Vagina (tissue), 2 donors: ENCODE results near the gene MIEF1. TPM values are rescaled to one million over a fixed set of nuclear protein-coding genes. Genes with fewer than 3 reads are reported as not detected.

Experiments used
- DNase-seq, 2 donors: peaks; one replicate each; pipeline ENCODE4 v3.0.0-alpha.2; 2017; ENCODE audit errors: extremely low spot score in 2 of 2
- H3K27ac ChIP-seq: fragments of 200-600 bp; sonication (generic); one replicate; pipeline ENCODE4 v1.5.1; 2019
- H3K27me3 ChIP-seq: fragments of 200-600 bp; sonication (generic); one replicate; pipeline ENCODE4 v1.5.1; 2019
- H3K36me3 ChIP-seq, 2 donors: fragments of 200-600 bp; sonication (generic); one replicate each; pipeline ENCODE4 v1.5.1; 2017 to 2019
- H3K4me1 ChIP-seq: fragments of 200-600 bp; sonication (generic); one replicate; pipeline ENCODE4 v1.5.1; 2019
- H3K4me3 ChIP-seq, 2 donors: fragments of 200-600 bp; sonication (generic); 1 replicate in 1 of 2; 2 replicates in 1 of 2; pipeline ENCODE4 v1.5.1; 2016 to 2019
- H3K9me3 ChIP-seq: fragments of 200-600 bp; sonication (generic); one replicate; pipeline ENCODE4 v1.5.1; 2019
- POLR2A ChIP-seq, 2 donors: fragments of 450-650 bp; IDR thresholded peaks; one replicate each; pipeline ENCODE4 v1.6.1; 2017; ENCODE audit warnings: antibody characterized with exemption in 2 of 2, mild to moderate bottlenecking in 2 of 2, moderate library complexity in 2 of 2
- POLR2AphosphoS5 ChIP-seq, 2 donors: sonication (generic); formaldehyde crosslinking; IDR thresholded peaks; one replicate each; pipeline ENCODE4 v1.9.0; 2017; ENCODE audit warnings: antibody characterized with exemption in 2 of 2, mild to moderate bottlenecking in 2 of 2, low read depth in 1 of 2; ENCODE audit not compliant: insufficient read depth in 1 of 2
- intact Hi-C: fragments of 100-400 bp; cut with DNase I; formaldehyde crosslinking; loops from one replicate; pipeline ENCODE4 v1.15.1; 2023
- total RNA-seq: library from RNA; depleted of rRNA; stranded (reverse); fragments of >200 nt; gene quantifications from one replicate; pipeline ENCODE4 v1.2.3, GENCODE V29; 2016
- TF ChIP-seq, protein P1 (sequence below), 3 experiments: fragments of 450-650 bp in 2 of 3; fragments of 200-600 bp in 1 of 3; sonication (generic) in 1 of 3; IDR thresholded peaks; one replicate each; pipeline ENCODE4 v1.5.1; 2017 to 2019; ENCODE audit warnings: antibody characterized with exemption in 3 of 3, mild to moderate bottlenecking in 2 of 3, moderate library complexity in 2 of 3

Gene MIEF1
- total RNA-seq, 1 donor from 2014 or later: 18.9 TPM

DNA sequence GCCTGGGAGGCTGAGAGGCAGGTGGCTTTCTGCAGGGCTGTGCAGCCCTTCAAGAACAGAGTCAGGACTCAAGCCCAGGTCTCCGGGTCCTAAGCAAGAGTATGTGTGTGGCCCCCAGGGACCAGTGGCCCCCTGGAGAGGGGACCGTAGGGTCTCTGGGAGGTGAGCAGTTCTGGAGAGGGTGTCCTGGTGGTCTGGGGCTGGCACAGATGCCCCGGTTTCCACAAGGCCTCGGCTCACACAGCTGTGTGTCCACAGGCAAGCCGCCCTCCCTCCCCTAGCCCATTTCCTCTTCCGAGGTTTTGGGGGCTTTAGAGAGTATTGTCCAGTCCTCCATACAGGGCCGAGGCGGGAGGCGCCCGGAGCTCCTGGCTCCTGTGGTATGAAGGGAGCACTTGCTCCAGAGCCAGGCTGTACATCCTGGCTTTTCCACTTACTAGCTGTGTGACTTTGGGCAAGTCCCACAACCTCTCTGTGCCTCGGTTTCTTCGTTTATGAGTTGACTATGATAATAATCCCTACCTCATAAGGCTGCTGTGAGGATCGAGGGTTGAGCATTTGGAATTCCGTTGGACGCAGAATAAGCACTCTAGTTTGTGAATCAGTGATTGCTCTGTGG is 33.9 kb downstream of the MIEF1 start:
- H3K36me3 ChIP-seq: no peaks in the 10 kb centered on the region
- DNase-seq: no peak
- intact Hi-C loops: loop anchor here (10.0 kb wide), 1 partner anchor 809 kb away; the partner anchor contains the start of gene ADSL
- TF ChIP-seq POLR2AphosphoS5 (IDR thresholded peaks at IDR 0.05; ENCODE audit: insufficient read depth in 1 of 2, low read depth in 1 of 2) (no peak), POLR2A (IDR thresholded peaks at IDR 0.05) (no peak)
- H3K4me3 ChIP-seq: no peak overlapping the region
- H3K27ac ChIP-seq: no peak overlapping the region
- peaks cover 26% of the 10 kb centered on the region for H3K4me1 ChIP-seq
- H3K9me3 ChIP-seq: no peaks in the 10 kb centered on the region
- no peaks in the 10 kb centered on the region for H3K27me3 ChIP-seq

DNA sequence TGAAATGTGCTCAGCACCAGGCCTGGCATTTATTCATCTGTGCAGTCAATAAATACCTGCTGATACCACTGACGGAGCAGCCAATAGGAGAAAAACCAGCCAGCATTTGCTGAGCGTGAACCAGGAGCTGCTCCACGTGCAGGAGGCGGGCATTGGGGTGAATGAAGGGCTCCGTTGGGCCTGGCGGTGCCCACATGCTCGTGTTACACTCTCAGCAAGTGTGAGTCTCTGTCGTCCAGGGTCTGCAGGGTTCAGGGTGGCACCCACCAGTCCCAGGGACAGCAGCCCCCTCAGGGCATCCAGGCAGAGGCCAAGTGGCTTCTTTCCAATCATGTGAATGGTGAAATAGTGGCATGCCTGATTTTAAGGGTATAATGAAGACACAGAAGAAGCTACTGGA is 34.6 kb downstream of the MIEF1 start:
- Histone ChIP-seq H3K36me3 (no peaks in the 10 kb centered on the region), H3K9me3 (no peaks in the 10 kb centered on the region), H3K27me3 (no peaks in the 10 kb centered on the region), H3K4me1 (peaks cover 18% of the 10 kb centered on the region), H3K4me3 (no peak overlapping the region), H3K27ac (no peak overlapping the region)
- TF ChIP-seq, protein P1, sequence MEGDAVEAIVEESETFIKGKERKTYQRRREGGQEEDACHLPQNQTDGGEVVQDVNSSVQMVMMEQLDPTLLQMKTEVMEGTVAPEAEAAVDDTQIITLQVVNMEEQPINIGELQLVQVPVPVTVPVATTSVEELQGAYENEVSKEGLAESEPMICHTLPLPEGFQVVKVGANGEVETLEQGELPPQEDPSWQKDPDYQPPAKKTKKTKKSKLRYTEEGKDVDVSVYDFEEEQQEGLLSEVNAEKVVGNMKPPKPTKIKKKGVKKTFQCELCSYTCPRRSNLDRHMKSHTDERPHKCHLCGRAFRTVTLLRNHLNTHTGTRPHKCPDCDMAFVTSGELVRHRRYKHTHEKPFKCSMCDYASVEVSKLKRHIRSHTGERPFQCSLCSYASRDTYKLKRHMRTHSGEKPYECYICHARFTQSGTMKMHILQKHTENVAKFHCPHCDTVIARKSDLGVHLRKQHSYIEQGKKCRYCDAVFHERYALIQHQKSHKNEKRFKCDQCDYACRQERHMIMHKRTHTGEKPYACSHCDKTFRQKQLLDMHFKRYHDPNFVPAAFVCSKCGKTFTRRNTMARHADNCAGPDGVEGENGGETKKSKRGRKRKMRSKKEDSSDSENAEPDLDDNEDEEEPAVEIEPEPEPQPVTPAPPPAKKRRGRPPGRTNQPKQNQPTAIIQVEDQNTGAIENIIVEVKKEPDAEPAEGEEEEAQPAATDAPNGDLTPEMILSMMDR (IDR thresholded peaks at IDR 0.05): no peak
- no peak for TF ChIP-seq POLR2A (IDR thresholded peaks at IDR 0.05)
- TF ChIP-seq POLR2AphosphoS5 (IDR thresholded peaks at IDR 0.05; ENCODE audit: insufficient read depth in 1 of 2, low read depth in 1 of 2): no peak
- intact Hi-C loops: loop anchor here (10.0 kb wide), 1 partner anchor 808 kb away; the partner anchor contains the start of gene ADSL
- DNase-seq: no peak

DNA sequence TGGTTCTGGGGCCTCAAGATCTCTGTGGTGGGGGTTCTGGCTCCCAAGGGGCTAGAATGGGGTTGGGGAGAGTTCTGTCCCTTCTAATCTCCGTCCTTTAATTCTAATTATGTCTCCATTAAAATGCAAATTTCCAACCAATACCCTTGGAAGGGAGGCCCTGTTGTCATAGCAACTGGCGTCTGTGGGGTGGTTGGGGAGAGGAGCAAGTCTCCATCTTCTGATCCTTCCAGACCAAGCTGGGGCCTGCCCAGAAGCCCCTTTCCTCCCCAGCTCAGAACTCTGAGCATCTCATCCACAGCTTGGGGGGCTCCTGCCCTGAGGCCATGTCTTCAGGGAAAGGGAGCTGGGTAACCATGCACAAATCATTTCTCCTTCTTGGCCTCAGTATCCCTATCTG is 35.9 kb downstream of the MIEF1 start:
- no peaks in the 10 kb centered on the region for H3K9me3 ChIP-seq
- TF ChIP-seq, protein P1 (IDR thresholded peaks at IDR 0.05): no peak
- TF ChIP-seq POLR2A (IDR thresholded peaks at IDR 0.05) (no peak), POLR2AphosphoS5 (IDR thresholded peaks at IDR 0.05; ENCODE audit: insufficient read depth in 1 of 2, low read depth in 1 of 2) (no peak)
- no peak for DNase-seq
- H3K4me3 ChIP-seq: no peak overlapping the region
- H3K27me3 ChIP-seq: no peaks in the 10 kb centered on the region
- intact Hi-C loops: loop anchor here (10.0 kb wide), 1 partner anchor 807 kb away; the partner anchor contains the start of gene ADSL
- no peak overlapping the region for H3K27ac ChIP-seq
- no peaks in the 10 kb centered on the region for H3K36me3 ChIP-seq
- H3K4me1 ChIP-seq: peaks cover 14% of the 10 kb centered on the region

DNA sequence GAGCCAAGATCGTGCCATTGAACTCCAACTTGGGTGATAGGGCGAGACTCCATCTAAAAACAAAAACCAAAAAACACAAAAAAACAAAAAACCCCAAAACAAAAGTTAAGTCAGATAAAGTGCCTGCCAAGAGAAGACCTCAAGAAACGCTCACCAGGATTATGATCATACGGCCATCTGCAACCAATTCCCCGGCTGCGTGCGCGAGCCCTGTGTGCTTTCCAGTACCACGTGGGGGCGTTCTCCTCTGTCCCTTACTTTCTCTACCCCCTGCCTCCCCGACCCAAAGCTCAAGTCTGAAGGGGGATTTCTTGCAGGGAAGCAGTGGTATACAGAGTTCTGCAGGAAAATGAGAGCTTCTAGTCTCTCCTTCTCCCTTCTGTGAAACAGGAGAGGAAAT is 41.0 kb downstream of the MIEF1 start:
- Histone ChIP-seq H3K4me1 (no peaks in the 10 kb centered on the region), H3K27ac (no peak overlapping the region), H3K4me3 (no peak overlapping the region), H3K9me3 (no peaks in the 10 kb centered on the region), H3K27me3 (no peaks in the 10 kb centered on the region), H3K36me3 (no peaks in the 10 kb centered on the region)
- intact Hi-C loops: loop anchor here (5.0 kb wide), 1 partner anchor 479 kb away; no protein-coding TSS in a partner anchor
- DNase-seq: no peak
- no peak for TF ChIP-seq POLR2A (IDR thresholded peaks at IDR 0.05)
- TF ChIP-seq, protein P1 (IDR thresholded peaks at IDR 0.05): no peak
- no peak for TF ChIP-seq POLR2AphosphoS5 (IDR thresholded peaks at IDR 0.05; ENCODE audit: insufficient read depth in 1 of 2, low read depth in 1 of 2)

DNA sequence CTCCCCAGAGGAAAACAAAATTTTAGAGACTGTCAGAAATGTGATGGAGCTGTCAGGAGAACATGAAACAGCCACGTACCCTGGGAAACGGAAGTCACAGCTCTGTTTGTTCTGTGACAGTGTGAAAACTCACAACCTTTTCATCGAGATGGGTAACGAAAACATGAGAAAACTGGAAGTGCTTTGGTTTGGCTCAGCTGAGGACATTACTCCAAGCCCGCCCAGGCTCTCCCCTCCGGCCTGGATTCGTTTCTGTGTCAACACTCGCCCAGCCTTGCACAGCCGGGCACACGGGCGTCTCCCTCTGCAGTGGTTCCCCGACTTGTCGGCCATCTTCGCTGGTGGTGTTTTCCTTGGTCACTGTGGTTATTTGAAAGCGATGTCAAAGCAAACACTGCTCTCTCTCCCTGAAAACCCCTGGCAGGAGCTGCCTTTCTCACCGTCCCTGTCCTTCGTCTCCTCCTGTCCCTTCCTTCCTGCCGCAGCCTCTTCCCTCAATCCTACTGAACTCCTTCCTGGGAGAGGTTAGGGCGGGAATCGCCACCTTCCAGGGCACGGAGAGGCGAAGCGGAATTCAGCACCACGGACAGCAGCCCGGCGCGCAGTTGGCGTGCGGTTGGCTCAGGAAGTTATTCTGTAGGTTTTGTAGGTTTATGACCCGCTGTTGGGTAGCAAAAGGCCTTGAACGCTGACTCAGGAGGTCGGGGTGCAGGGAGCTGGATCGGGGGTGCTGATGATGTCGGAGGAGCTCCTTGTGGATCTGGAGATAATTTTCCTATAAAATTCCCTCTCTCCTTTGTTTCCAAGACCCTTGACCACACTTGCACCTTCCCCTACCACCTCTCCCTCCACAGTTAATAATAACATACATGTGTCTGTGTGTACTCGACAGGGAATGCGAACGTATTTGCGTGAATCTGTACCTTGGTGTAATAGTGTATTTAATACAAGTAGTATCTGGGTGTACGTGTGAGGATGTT is 43.6 kb downstream of the MIEF1 start:
- TF ChIP-seq, protein P1 (IDR thresholded peaks at IDR 0.05): no peak
- TF ChIP-seq POLR2AphosphoS5 (IDR thresholded peaks at IDR 0.05; ENCODE audit: insufficient read depth in 1 of 2, low read depth in 1 of 2) (peak in 1 of 2 donors; percentile 14), POLR2A (IDR thresholded peaks at IDR 0.05) (no peak)
- no peak overlapping the region for H3K27ac ChIP-seq
- H3K36me3 ChIP-seq: no peaks in the 10 kb centered on the region
- H3K4me1 ChIP-seq: no peaks in the 10 kb centered on the region
- intact Hi-C loops: no loop called here
- H3K27me3 ChIP-seq: no peaks in the 10 kb centered on the region
- no peak for DNase-seq
- no peaks in the 10 kb centered on the region for H3K9me3 ChIP-seq
- H3K4me3 ChIP-seq: no peak overlapping the region
